GM11168 (cell line): ENCODE measurements around the gene CNTNAP2.

Source experiments
- in situ Hi-C: fragments of 300-500 bp; cut with MboI; formaldehyde crosslinking; loops from one replicate; pipeline ENCODE4 v1.12.0; 2022; ENCODE audit warnings: low sequenced_read_pairs; ENCODE audit not compliant: unreplicated experiment

CNTNAP2 gene

DNA sequence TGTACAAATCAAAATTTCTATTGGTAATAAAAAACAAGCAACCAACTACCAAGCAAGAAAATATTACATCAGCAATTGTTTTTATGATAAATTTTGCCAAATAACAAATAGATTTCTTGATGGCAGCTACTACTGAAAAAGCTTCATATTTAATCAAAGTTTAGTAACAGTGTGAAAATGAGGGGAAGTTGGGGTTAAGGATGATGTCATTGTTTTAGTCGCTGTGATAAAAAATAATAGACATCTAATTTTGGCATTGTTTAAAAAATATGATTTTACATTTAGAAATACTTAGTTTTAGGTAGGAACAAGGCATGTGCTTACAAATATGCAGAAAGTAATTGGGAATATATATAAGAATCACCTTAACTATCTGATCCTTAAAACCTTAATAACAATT, 145.9 kb downstream of the CNTNAP2 start:
- in situ Hi-C loops: no loop called here

DNA sequence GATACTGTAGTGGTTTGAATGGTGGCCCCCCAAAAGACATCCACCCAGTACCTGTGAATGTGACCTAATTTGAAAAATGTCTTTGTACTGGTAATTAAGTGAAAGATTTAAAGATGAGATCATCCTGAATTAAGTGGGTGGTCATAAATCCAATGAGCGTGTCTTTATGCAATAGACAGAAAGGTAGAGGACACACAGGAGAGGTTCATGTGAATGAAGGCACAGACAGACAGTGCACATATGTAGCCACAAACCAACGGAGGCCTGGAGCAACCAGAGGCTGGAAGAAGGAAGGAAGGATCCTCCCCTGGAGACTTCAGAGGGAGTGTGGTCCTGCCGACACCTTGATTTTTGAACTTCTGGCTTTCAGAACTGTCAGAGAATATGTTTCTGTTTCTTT, 160.3 kb downstream of the CNTNAP2 start:
- in situ Hi-C loops: no loop called here

DNA sequence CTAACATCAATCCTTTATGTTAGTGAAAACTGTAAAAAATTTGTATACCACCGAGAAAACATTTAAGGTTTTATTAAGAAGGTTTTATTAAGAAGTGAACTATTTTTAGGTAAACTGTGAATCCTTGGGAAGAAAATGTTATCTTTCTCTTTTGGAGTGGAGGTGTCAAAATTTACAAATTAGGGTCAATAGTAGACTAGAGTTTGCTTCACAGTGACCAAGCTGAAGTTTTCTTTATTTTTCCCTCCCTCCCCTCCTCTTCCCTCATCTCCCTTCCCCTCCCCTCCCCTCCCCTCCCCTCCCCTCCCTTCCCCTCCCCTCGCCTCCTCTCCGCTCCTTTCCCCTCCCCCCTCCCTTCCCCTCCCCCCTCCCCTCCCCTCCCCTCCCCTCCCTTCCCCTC, 168.8 kb downstream of the CNTNAP2 start:
- in situ Hi-C loops: no loop called here

DNA sequence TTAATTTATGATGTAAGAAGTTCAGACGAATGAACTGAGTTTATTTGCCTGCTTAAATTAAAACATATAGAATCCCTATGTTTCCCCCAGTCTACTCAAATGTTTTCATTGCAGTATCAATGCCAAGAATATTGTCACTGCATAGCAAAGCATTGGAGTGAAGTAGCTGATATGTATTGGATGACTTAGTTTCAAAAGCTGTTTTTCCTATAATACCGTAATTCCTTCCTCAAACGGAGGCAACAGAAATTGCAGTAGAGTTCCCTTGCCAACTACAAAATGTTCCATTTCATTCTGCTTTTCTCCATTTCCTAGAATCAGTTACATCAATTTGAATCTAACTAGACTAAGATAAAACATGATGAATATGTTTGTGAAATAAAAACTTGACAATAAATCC, 174.1 kb downstream of the CNTNAP2 start:
- in situ Hi-C loops: no loop called here

DNA sequence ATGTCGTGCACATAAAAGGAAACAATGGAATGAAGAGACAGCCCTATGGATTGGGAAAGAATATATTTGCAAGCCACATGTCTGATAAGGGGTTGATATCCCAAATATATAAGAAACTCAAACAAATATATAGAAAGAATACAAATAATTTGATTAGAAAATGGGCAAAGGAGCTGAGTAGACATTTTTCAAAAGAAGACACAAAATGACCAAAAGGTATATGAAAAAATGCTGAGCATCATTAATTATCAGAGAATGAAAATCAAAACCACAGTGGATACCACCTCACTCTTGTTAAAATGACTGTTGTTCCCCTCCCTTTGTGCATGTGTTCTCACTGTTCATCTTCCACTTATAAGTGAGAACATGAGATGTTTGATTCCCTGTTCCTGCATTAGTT, 175.3 kb downstream of the CNTNAP2 start:
- in situ Hi-C loops: no loop called here

DNA sequence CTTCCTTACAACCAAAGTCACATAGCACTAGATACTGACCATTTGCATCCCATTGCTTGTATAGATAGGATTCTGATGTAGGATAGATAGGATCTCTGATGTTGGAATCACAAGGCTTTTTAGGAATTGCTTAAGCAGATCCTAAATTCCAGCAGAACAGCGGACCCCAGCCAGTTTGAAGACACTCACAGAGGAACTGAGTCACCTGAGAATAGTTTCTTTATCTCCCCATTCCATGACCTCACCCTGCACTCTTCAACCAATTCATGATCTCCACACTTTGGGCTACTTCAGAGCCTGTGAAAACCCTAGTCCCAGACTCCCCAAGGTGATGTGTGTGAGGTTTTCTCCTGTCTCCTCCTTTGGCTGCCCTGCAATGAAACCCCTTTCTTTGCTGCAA, 179.4 kb downstream of the CNTNAP2 start:
- in situ Hi-C loops: no loop called here

DNA sequence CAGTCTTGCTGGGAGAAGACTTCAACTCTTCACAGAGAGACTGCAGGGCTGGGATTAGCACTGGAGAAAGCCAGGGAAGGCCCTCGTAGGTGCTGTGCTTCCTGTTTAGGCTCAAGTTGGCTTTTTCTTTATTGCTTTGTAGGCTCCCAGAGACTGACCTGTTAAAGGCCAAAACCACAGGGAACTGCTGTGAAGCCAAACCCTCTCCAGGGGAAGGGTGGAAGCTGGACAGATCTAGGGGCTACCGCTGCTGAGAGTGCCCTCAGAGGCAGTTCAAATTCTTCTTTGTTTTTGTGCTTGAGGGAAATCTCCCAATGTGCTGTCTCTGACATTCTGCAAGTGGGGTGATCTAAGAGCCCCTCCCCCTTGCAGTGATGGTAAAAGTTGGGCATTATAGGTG, 198.4 kb downstream of the CNTNAP2 start:
- in situ Hi-C loops: no loop called here

DNA sequence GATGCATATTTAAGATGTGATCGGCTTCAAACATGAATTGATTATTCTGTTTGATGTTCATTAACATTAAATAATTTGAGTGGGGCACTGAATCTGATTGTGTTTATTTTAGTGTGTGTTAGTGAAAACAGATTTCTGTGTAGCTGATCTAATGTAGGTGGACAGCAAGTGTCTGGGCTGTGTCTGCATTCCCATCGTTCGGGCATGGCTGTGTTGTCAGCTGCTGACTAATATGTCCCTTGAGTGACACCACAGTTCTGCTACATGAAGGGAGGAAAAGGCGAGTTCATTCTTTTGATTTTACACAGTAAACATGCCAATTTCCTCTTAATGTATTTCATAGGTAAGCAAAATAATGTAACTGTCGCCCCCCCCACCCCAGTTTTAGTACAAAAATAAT, 203.0 kb downstream of the CNTNAP2 start:
- in situ Hi-C loops: no loop called here

DNA sequence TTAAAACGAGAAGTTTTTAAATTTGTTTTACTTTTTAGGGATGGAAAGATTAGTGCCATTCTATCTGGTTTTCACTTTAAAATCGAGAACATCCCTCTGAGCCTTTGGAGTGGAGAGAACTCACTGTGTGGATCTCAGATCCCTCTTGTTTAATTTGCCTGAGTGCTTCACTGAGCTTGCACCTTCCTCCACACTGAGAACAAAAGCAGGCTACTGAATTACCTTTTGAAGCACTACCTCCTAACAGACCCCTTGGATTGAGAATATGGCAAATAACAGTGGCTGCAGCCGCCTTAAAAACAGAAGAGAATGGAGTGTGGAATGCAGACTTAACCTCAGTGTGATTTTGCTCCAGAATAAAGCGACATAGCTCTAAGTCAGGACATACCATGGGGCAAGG, 204.7 kb downstream of the CNTNAP2 start:
- in situ Hi-C loops: no loop called here

DNA sequence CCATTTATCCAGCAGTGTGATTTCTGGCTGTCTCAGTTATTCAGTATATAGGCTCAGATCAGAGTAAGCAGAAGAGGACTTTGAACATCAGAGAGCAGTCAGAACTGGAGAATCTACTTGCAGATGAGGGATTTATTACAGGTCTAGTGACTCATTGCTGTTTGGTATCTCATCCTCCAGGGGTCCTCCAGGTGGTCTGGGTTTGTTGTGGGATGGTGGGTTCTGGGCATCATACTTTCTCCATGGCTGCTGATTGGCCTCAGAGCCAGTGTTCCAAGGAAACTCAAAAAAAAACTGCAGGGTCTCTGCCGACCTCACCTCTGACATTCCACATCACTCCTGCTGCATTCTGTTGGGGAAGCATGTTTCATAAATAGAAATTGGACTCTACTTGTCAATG, 214.8 kb downstream of the CNTNAP2 start:
- in situ Hi-C loops: no loop called here

DNA sequence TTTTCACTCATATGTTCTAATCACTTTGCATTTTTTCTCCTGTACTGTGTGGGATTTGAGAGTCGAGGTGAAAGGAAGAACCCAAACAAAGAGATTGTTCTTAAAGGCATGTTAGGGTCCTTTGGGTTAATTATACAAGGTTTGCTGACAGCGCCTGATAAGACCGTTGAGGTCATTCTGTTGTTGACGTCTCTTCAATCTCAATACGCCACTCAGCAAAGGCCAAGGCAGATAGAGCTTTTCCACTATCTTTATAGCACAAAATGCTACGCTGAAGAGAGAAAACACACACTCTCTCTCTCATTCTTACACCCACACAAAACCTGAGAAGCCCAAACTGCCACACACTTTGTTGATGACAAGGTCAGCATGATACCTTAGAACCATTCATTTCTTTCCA, 228.7 kb downstream of the CNTNAP2 start:
- in situ Hi-C loops: no loop called here

DNA sequence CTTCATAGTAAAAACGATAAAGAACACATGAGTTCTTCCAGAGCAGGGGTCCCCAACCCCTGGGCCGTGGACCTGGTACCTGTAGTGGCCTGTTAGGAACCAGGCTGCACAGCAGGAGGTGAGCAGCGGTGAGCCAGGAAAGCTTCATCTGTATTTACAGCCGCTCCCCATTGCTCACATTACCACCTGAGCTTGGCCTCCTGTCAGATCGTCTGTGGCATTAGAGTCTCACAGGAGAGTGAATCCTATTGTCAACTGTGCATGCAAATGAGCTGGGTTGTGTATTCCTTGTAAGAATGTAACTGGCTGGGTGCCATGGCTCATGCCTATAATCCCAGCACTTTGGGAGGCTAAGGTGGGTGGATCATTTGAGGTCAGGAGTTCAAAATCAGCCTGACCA, 229.5 kb downstream of the CNTNAP2 start:
- in situ Hi-C loops: no loop called here

DNA sequence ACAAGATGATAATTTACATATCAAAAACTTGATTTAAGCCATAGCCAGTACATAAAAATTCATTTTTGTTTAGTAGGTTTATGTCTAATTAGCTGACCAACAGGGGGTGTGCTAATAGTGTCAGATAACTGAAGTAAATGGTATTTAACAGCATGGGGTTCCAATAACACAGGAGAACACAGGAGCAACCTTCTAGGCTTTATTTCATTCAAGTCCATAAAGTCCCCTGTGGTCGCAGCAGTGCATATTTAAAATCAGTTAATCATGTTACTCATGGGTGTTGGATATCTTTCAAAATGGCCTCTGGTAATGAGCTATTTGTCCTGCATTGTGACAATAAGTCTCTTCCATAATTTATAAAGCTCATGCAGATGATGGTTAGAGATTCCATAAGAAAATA, 238.6 kb downstream of the CNTNAP2 start:
- in situ Hi-C loops: loop anchor here (25.0 kb wide), 1 partner anchor 1982 kb away; no protein-coding TSS in a partner anchor

DNA sequence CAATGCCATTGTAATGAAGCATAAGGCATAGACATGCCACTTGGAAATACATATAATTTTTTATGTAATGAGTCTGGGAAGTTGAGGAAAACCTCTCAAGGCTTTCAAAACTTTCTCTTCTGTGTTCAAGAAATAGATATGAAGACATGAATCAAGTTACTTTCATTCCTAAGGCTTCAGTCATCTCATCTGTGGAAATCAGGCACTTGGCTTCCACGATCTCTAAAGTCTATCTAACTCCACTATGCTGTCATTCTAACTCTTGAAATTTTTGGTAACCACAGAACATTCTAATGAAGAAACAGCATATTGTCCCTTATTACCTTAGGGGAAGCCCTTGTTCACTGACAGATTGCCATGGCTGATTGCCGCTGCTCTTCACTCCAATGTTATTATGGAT, 242.6 kb downstream of the CNTNAP2 start:
- in situ Hi-C loops: loop anchor here (25.0 kb wide), 1 partner anchor 1978 kb away; no protein-coding TSS in a partner anchor

DNA sequence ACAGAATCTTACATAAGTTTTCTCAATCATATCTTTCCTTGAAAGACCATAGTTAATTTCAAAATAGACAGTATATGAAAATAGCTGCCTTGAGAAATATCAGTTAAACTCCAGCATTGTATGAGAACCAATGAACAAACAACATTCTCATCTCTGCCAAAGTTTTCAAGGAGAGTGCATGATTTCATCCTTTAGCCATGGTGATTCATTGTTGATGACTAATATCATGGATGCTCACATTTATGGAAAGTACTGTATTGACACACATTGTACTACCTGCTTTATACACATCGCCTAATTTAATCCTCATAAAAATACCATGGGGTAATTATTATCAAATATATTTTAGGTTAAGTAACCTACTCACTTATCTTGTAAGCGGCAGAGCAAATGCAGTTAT, 250.3 kb downstream of the CNTNAP2 start:
- in situ Hi-C loops: loop anchor here (25.0 kb wide), 1 partner anchor 1970 kb away; no protein-coding TSS in a partner anchor

DNA sequence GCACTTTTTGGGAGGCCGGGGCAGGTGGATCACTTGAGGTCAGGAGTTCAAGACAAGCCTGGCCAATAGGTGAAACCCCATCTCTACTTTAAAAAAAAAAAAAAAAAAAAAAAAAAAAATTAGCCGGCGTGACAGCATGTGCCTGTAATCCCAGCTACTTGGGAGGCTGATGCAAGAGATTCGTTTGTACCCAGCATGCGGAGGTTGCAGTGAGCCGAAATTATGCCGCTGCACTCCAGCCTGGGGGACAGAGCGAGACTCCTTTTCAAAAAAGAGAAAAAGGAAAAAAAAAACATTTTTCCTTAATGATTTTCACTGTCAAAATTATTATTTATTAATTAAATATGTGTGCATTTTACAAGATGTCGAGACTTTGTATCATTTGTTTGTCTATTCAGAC, 253.6 kb downstream of the CNTNAP2 start:
- in situ Hi-C loops: loop anchor here (25.0 kb wide), 1 partner anchor 1967 kb away; no protein-coding TSS in a partner anchor

DNA sequence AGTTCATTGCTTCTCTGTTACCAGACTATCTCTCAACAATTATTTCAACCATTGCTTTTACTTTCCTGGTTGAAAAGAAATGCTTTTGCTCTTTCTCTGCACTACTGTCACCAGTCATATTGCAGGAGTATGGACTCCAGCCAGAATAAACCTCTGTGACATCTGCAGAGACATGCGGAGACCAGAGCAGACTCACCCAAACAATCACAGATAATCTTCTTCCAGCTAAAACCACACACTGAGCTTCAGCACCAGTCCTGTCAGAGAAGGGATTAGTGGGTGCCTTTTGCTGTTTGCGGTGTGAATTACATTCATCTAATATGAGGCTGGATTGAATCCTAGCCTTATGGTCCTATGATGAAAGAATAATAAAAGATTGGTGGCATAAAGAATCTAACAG, 258.6 kb downstream of the CNTNAP2 start:
- in situ Hi-C loops: no loop called here

DNA sequence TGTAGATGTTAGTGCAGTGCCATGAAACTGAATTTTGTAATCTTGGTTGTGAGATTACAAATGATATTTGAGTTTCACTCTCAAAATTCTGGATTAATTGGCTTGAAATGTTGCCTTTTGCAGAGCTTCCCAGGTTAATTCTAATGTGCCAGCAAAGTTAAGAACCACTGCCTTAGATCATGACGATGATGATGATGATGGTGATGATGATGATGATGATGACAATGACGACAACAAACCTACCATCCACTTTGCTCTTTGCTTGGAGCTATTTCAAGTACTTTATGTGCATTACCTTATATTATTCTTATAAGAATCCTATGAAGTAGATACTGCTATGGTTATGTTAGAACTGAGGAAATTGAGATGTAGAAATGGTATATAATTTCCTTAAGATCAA, 261.6 kb downstream of the CNTNAP2 start:
- in situ Hi-C loops: no loop called here

DNA sequence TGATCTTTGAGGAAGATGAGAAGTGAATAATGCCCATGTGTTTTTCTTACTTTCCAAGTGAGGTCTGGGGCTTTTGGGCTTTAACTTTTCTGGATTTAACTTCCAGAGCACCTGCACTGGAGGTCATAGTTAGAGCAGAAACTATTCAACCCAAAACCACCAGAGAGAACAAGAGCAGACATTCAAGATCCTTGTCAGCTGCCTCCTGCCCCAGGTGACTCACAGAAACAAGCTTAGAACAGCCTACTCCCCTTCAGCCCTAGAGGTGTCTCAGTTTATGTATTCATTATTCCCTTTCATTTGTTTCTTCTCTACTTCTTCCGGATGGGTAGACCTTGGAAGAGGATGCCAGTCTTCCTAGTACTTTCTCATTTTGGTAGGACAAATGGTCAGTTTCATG, 270.5 kb downstream of the CNTNAP2 start:
- in situ Hi-C loops: no loop called here

DNA sequence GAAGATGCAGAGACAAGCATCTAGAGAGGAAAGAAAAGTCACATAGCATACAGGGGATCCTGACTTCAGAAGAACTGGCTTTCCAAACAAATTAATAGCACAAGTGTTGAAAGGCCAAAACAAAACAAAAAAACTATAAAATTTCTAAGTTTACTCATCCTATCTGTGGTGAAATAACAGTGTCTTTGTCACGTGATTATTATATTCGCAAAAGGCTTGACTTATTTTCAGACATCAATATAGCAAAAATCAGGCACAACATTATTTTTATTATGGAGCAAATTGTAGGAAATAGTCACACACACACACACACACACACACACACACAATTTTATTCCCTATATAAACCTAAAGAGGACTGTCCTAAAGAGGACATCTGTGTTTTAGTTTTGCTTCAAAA, 272.3 kb downstream of the CNTNAP2 start:
- in situ Hi-C loops: no loop called here

DNA sequence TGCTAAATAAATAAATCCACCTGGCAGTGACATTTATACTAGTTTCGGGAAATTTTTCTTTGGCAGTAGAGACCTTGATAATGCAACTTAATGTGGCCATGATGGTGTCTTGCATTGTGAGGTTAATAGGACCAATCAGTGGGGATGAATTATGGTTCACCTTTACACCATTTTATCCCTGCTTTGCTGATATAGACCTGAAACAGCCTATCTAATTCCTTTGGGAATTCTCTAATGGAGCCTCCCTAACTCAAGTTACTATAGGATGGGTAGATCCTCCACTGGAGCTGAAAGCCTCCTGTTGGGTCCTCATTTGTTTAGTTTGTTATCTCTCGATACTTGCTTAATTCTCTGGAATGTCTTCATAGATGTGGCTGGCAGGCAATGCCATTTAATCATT, 276.7 kb downstream of the CNTNAP2 start:
- in situ Hi-C loops: no loop called here

DNA sequence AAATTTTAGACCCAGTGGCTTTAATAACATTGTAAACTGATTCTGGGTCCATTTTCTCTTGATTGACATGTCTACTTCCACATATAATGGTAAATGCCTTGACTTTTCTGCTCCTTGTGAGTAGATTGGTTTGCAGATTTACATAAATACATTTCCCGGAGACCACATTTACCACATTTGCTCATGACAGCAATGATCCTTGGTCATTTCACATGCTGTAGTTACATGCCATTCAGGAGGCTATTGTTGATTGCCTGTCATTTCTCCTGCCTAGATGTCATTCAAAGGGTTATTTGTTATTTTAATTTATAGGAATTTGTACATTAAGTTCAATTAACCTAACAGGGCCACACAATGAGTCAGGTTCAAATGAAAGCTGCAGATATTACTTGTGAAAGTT, 280.5 kb downstream of the CNTNAP2 start:
- in situ Hi-C loops: no loop called here

DNA sequence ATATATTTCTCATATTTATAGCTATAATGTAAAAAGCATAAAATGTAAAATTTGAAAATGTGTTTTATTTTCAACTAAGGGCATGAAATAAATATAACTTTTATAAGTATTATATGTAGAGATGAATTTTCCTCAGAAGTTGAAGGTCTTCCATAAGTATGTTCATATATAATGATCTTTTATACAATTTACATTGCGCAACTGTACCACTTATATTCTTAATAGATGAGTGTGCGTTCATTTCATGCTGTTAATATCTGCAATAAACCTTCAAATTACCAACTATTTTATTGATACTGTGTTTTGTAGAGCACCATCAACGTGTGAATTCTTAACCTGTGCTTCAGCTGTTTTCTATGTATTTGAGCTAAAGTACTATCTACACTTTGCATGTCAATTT, 285.3 kb downstream of the CNTNAP2 start:
- in situ Hi-C loops: no loop called here
